GM18519 (cell line): ENCODE measurements around the gene MAN1C1.

ENCODE experiments used
- ATAC-seq: cut with Tn5 transposase; IDR thresholded peaks from one replicate; pipeline ENCODE4 v1.9.1; 2021; ENCODE audit warnings: mild to moderate bottlenecking, moderate library complexity; ENCODE audit not compliant: unreplicated experiment, low FRiP score

Gene MAN1C1

DNA sequence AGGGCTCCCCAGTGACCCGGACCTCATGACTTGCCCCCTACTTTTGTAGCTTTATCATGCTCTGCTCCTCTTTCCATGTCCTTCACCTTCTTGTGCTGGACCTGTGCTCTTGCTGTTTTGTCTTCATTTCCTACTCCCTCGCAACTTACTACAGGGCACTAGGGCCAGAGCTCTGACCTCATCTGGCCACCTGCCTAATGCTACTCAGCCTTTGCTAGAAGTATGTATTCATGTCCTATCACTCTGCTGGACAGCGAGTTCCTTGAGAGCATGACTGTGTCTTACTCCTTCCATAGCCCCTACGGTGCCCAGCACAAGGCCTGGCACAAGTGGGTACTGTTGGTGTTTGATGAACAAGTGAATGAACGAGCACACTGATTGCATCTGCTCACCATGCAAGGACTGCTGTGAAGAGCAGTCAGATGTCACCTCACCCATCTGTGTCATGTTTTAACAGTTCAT lies 205.1 kb downstream of the MAN1C1 start:
- no peak for ATAC-seq

DNA sequence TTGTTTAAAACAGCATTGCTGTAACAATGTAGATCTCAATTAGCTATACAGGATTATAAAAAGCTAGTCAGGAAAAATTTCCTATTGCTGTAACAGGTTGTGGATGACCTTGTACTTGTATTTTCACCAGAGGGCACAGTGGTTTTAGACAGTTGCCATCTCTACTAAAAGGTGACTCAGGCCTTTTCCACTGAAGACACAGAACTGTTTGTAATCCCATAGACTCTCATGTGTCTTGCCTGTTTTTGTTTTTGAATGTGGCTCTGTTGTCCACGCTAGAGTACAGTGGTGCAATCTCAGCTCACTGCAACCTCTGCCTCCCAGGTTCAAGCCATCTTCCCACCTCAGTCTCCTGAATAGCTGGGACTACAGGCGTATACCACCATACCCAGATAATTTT lies 209.0 kb downstream of the MAN1C1 start:
- ATAC-seq = no peak

DNA sequence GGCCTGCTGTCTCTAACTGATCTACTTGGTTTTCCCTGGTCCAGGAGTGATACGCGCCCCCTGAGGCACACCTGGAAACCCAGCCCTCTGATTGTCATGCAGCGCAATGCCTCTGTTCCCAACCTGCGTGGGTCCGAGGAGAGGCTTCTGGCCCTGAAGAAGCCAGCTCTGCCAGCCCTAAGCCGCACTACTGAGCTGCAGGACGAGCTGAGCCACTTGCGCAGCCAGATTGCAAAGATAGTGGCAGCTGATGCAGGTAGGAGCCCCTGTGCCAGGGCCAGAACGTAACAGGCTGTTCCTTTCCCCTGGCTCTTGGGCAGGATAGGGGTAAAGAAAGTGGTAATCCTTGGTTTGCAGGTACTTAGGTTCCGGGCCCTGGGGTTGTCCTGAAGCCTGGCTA lies 210.0 kb downstream of the MAN1C1 start:
- no peak for ATAC-seq

DNA sequence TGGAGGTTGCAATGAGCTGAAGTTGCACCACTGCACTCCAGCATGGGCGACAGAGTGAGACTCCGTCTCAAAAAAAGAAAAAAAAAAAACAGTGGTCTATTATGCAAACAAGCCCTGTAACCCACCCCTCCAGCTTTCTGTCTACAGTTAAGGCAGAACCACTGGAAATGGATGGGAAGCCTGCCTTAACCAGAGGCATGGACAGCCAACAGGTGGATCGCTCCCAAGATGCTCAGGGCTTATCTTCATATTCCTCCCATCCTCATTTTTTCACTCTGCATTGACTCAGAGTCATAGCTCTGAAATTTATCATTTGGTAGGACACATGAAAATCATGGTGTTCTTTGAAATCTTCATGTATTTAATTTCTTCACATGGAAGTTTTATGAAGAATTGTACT lies 211.9 kb downstream of the MAN1C1 start:
- ATAC-seq = no peak

DNA sequence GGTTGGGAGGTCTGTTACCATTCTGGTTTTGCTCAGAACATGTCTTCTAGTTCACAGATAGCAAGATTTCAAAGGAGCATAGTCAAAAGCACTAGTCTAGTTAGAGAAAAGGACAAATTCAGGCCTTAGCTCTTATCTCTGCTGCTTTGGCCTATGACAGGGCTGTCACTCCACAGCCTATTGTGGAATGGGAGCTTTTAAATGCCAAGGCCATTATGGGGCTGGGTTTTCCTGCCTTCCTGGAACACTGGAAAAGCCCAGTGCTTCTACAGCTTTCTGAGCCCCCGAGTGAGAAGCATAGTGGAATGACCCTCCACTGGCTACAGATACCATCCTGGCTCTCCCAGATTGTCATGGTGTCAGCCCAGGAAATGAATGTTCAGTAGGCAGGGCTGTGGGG lies 212.5 kb downstream of the MAN1C1 start:
- ATAC-seq = no peak

DNA sequence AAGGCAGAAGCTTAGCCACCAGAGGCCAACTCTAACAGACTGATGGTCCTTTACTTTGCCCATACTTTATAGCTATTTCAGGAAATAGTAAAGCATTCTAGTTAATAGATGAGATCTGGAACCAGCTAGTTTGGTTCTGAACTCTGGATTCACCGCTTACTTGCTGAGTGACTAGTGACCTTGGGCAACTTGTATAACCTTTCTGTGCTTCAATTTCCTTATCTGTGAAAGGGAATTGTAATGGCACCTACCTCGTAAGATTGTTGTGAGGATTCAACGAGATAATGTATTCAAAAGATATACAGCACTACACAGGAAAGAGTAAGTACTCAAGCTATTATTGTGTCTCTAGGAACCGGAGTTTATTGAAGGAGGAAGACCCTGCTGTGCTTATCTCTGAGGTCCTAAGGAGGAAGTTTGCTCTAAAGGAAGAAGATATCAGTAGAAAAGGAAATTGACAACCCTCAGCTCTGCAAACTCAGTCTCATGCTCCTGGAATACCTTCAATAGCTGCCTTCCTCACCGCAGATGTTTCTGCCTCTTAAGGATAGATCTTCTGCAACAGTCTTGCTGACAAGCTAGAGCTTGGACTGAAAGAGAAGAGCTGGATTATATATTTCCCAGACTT lies 215.1 kb downstream of the MAN1C1 start:
- no peak for ATAC-seq

DNA sequence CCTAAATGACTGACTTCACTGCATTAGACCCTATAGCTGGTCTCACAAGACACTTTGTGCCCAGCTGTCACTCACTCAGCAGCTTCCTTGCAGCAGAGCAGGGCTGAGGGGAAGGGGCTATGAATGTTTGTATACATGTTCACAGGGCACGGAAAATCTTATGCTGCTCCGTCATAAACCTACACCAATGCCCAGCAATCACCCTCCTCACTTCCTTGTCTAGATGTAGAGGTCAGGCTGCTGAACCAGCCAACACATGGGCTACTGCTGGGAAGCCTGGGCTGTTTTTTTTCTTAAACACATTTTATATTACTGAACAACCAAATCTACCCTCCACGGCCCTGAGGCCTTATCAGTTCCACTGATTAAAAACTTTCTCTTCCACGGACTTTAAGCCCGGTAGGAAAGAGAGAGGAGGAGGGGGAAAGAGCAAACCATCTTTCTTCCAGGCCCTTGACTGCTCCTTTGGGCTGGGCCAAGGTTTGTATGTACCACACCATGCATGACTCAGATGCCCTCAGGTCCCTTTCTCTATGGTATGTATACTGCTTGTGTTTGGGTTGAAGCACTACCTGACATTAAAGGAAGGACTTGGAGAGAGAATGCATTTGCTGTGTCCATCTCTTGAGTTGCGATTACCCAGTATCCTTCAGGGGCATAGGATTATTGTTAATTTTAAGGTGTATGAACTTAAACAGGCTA lies 215.9 kb downstream of the MAN1C1 start:
- no peak for ATAC-seq

DNA sequence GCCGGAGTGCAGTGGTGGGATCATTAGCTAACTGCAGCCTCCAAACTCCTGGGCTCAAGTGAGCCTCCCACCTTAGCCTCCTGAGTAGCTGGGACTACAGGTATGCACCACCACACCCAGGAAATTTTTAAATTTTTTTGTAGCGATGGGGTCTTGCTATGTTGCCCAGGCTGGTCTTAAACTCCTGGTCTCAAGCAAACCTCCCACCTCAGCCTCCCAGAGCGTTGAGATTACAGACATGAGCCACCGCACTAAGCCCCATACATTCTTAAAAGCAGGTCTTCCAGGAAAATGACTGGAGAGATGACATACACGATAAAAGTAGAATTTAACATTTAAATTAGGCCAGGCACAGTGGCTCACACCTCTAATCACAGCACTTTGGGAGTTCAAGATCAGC lies 216.6 kb downstream of the MAN1C1 start:
- ATAC-seq = no peak
